WTC11 (cell line): ENCODE results near the gene WWOX.

ENCODE experiments used
- ATF2 ChIP-seq: sonication (generic); formaldehyde crosslinking; IDR thresholded peaks from 2 replicates; pipeline ENCODE4 v1.8.1; 2022; ENCODE audit warnings: low read depth, missing genetic modification reagents, borderline replicate concordance
- ETV6 ChIP-seq: sonication (generic); formaldehyde crosslinking; IDR thresholded peaks from 2 replicates; pipeline ENCODE4 v1.8.1; 2022; ENCODE audit warnings: mild to moderate bottlenecking, missing genetic modification reagents
- GRHL2 ChIP-seq: fragments of 250-450 bp; sonication (Bioruptor Pico); IDR thresholded peaks from 2 replicates; pipeline ENCODE4 v1.8.0; 2022; ENCODE audit warnings: mild to moderate bottlenecking, moderate library complexity; ENCODE audit not compliant: insufficient replicate concordance, severe bottlenecking
- SP1 ChIP-seq: sonication (generic); formaldehyde crosslinking; conservative IDR thresholded peaks from 2 replicates; pipeline ENCODE4 v1.8.1; 2022; ENCODE audit warnings: missing genetic modification reagents
- TF ChIP-seq, protein P1 (sequence below): sonication (generic); formaldehyde crosslinking; IDR thresholded peaks from 2 replicates; pipeline ENCODE4 v1.8.1; 2023; ENCODE audit warnings: mild to moderate bottlenecking, missing genetic modification reagents, borderline replicate concordance
- TF ChIP-seq, protein P2 (sequence below): fragments of 200-600 bp; IDR thresholded peaks from 2 replicates; pipeline ENCODE4 v1.8.0; 2022; ENCODE audit warnings: antibody characterized with exemption
- TF ChIP-seq, protein P3 (sequence below): sonication (generic); formaldehyde crosslinking; IDR thresholded peaks from 2 replicates; pipeline ENCODE4 v1.8.1; 2022; ENCODE audit warnings: mild to moderate bottlenecking, moderate library complexity, missing genetic modification reagents

DNA sequence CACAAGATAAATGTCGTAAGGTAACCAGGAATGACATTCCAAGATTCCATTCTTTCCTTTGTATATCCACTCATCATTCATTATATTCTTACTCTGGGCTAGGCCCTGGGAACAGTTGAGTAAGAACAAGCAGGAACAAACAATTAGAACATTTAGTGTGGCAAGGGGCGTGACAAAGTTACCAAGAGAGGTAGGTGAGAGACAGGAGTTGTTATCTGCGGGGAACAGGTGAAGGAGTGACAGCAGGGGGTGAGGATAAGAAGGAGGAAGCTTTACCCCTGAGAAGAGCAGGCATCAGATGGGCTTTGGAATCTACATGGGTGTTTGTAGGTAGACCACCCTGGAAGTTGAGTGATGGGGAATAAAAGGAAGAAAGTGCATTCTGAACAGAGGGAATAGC, 568.9 kb downstream of the WWOX start:
- TF ChIP-seq GRHL2 (CRISPR knock-in tag) (no peak), SP1 (CRISPR knock-in tag) (no peak), ETV6 (CRISPR knock-in tag) (no peak), ATF2 (CRISPR knock-in tag) (no peak)
- TF ChIP-seq, protein P1, sequence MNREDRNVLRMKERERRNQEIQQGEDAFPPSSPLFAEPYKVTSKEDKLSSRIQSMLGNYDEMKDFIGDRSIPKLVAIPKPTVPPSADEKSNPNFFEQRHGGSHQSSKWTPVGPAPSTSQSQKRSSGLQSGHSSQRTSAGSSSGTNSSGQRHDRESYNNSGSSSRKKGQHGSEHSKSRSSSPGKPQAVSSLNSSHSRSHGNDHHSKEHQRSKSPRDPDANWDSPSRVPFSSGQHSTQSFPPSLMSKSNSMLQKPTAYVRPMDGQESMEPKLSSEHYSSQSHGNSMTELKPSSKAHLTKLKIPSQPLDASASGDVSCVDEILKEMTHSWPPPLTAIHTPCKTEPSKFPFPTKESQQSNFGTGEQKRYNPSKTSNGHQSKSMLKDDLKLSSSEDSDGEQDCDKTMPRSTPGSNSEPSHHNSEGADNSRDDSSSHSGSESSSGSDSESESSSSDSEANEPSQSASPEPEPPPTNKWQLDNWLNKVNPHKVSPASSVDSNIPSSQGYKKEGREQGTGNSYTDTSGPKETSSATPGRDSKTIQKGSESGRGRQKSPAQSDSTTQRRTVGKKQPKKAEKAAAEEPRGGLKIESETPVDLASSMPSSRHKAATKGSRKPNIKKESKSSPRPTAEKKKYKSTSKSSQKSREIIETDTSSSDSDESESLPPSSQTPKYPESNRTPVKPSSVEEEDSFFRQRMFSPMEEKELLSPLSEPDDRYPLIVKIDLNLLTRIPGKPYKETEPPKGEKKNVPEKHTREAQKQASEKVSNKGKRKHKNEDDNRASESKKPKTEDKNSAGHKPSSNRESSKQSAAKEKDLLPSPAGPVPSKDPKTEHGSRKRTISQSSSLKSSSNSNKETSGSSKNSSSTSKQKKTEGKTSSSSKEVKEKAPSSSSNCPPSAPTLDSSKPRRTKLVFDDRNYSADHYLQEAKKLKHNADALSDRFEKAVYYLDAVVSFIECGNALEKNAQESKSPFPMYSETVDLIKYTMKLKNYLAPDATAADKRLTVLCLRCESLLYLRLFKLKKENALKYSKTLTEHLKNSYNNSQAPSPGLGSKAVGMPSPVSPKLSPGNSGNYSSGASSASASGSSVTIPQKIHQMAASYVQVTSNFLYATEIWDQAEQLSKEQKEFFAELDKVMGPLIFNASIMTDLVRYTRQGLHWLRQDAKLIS (CRISPR knock-in tag) = no peak
- TF ChIP-seq, protein P2, sequence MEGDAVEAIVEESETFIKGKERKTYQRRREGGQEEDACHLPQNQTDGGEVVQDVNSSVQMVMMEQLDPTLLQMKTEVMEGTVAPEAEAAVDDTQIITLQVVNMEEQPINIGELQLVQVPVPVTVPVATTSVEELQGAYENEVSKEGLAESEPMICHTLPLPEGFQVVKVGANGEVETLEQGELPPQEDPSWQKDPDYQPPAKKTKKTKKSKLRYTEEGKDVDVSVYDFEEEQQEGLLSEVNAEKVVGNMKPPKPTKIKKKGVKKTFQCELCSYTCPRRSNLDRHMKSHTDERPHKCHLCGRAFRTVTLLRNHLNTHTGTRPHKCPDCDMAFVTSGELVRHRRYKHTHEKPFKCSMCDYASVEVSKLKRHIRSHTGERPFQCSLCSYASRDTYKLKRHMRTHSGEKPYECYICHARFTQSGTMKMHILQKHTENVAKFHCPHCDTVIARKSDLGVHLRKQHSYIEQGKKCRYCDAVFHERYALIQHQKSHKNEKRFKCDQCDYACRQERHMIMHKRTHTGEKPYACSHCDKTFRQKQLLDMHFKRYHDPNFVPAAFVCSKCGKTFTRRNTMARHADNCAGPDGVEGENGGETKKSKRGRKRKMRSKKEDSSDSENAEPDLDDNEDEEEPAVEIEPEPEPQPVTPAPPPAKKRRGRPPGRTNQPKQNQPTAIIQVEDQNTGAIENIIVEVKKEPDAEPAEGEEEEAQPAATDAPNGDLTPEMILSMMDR = no peak
- TF ChIP-seq, protein P3, sequence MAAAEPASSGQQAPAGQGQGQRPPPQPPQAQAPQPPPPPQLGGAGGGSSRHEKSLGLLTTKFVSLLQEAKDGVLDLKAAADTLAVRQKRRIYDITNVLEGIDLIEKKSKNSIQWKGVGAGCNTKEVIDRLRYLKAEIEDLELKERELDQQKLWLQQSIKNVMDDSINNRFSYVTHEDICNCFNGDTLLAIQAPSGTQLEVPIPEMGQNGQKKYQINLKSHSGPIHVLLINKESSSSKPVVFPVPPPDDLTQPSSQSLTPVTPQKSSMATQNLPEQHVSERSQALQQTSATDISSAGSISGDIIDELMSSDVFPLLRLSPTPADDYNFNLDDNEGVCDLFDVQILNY = no peak
